GM13977 (cell line): ENCODE data around the gene SERPINA3.

Experiments
- DNase-seq: peaks from one replicate; pipeline ENCODE4 v3.0.0; 2012; ENCODE audit warnings: low spot score
- in situ Hi-C: fragments of 300-500 bp; cut with MboI; formaldehyde crosslinking; loops from one replicate; pipeline ENCODE4 v1.12.0; 2022; ENCODE audit warnings: low sequenced_read_pairs, low pct_unique_long_range_greater_than_20kb, mixed read lengths, inconsistent platforms; ENCODE audit not compliant: unreplicated experiment
- TF ChIP-seq, protein P1 (sequence below): IDR thresholded peaks from 2 replicates; pipeline ENCODE4 v1.5.1; 2012; ENCODE audit warnings: mild to moderate bottlenecking, control low read depth; ENCODE audit not compliant: insufficient read depth; ENCODE audit errors: extremely low read depth, missing control alignments

Gene SERPINA3

DNA sequence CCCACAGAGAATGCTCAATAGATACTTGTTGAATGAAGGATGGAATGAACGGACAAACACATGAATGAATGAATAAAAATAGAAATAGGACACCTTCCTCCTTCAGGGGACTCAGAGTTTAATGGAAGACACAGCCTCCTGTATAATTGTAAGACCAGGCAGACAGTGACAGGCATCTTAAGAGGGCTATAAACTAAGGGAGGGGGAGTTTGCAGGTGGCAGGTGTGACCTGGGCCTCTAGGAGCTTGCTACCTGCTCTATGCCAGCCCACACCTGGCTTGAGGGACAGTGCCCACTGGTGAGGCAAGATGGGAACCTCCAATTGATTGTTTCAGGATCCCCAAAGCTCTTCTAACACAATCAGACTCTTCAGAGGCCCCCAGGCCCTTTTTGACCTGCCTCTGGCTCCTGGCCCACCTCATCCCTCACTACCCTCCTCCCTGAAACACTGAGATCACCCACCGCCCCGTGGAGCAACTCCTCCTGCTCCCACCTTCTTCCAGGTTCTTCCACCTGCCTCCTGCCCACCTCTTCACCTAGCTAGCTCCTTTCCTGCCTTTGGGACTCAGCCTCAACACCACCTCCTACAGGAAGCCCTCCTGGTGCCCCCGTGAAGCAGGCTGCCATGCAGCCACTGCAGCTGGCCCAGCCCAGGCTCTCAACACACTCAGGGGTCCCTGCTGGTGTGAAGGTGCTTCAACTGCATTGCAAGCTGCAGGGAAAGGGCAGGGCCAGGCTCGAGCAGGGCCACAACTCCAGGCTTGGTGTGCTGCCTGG is 9.4 kb downstream of the SERPINA3 start:
- TF ChIP-seq, protein P1, sequence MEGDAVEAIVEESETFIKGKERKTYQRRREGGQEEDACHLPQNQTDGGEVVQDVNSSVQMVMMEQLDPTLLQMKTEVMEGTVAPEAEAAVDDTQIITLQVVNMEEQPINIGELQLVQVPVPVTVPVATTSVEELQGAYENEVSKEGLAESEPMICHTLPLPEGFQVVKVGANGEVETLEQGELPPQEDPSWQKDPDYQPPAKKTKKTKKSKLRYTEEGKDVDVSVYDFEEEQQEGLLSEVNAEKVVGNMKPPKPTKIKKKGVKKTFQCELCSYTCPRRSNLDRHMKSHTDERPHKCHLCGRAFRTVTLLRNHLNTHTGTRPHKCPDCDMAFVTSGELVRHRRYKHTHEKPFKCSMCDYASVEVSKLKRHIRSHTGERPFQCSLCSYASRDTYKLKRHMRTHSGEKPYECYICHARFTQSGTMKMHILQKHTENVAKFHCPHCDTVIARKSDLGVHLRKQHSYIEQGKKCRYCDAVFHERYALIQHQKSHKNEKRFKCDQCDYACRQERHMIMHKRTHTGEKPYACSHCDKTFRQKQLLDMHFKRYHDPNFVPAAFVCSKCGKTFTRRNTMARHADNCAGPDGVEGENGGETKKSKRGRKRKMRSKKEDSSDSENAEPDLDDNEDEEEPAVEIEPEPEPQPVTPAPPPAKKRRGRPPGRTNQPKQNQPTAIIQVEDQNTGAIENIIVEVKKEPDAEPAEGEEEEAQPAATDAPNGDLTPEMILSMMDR = no peak
- in situ Hi-C loops = no loop called here
- DNase-seq = no peak

DNA sequence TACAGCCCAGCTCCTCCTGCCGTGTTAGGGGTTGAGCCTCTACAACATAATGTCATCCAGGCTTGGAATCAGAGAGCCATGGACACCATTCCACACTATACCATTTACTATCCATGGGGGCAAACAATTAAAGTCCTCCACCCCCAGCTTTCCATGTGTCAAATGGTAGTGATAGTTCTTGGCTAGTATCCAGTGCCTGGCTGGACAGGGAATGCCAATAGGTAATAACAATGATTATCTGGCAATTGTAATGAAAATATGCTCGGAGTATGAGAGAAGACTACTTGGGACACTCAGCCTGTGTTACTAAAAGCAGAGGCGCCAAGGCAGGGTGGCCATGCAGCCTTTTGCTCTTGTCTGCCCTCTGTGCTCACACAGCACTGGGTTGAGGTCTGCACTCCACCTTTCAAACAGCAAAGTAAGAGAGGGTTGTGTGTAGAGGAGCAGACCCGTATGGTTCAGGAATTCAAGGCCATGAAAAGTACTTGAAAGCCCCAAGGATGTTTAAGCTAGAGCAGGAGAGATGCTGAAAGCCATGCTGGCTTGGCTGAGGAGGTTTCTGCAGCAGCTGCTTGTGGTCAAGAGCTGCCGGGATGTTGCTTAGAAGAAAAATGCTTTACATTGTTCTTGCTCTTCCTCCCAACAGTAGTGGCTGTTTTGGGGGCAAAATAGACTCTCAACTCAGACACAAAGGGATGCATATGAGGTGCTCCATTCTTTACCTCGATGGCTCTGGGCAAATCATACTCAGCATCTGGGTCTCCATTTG is 10.6 kb downstream of the SERPINA3 start:
- TF ChIP-seq, protein P1 = no peak
- no peak for DNase-seq
- in situ Hi-C loops = no loop called here

DNA sequence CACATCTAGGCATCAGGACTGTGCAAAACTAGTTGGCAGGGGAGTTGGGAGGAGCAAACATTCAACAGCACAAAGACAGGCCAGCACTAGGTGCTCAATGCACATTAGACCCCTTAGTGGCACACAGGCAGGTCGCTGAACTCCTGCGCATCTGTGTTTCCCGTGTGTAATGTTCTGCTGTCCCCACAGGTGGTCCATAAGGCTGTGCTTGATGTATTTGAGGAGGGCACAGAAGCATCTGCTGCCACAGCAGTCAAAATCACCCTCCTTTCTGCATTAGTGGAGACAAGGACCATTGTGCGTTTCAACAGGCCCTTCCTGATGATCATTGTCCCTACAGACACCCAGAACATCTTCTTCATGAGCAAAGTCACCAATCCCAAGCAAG is 11.2 kb downstream of the SERPINA3 start:
- TF ChIP-seq, protein P1 = no peak
- no peak for DNase-seq
- in situ Hi-C loops = no loop called here

DNA sequence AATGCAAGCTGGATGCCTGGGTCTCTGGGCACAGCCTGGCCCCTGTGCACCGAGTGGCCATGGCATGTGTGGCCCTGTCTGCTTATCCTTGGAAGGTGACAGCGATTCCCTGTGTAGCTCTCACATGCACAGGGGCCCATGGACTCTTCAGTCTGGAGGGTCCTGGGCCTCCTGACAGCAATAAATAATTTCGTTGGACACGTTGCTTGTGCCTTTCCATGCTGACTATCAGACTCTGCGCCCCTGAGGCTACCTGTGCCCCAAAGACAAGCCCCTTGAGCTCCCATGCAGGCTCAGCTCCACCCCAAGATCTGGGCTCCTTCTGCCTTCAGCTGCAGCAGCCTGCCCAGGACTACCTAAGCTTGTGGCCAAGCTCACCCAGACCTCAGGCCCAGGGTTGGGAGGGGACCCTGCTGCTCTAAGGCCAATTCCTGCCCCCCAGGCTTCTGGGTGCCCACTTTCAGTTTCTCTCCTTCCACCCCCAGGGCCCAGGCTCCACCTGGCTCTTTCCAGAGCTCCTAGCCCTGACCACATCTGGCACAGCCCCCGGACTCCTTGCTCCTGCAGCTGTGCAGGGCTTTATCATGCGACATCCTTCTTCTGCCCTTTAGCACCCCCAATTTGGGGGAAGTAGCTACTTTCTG is 11.8 kb downstream of the SERPINA3 start:
- in situ Hi-C loops = no loop called here
- no peak for DNase-seq
- TF ChIP-seq, protein P1 = no peak

DNA sequence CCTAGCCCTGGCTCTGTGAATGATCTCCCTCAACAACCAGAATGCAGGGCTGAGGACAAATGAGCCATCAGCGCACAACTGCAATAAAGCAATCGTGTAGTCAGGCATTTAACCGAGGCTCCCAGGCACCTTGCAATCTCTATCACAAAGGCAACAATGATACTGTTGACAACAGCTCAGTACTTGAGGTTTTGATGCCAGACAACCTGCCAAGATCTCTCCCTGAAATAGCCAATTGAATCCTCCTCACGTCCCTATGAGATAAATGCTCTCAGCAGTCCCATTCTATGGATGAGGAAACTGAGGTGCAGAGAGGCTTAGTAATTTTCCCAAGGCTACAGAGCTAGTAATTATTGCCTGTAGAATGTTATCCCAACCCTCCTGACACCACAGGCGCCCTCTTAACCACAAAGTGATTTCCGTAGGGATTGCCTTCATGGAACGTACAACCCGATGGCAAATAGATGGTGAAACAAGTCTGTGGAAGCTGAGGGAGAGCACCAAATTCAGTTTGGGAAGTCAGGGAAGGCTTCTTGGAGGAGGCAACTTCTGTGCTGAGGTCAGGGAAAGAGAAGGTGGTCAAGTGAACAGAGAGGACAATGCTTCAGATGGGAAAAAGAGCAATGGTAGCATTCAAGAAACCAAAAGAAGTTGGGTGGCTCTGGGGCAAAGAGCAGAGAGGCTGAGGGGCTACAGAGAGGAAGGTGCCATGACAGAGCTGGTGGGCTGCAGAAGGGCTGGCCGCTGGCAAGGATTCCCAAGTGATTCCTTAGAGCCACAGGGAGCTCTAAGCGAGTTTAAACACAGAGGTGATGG is 12.6 kb downstream of the SERPINA3 start:
- in situ Hi-C loops = no loop called here
- no peak for DNase-seq
- TF ChIP-seq, protein P1 = no peak

DNA sequence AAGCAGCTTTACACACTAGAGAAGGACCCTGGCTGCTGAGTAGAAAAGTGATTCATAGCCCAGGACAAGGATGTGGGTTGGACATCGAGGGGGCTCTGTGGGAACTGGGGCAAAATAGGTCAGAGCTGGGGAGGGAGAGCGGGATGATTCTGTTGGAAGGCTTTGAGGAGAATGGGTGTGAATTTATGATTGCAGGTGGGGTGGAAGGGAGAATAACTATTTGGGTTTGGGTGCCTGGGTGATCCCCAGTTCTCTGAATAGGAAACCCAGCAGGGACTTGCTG is 13.1 kb downstream of the SERPINA3 start:
- in situ Hi-C loops = no loop called here
- TF ChIP-seq, protein P1 = no peak
- DNase-seq = no peak
